Measurements from ENCODE around the gene PFN1.
A peak's percentile ranks its signal among the peaks of the same experiment; 100 is the strongest.

Gene PFN1

GRCh38 chr17:4899341-4900230, 48.7 kb downstream of the PFN1 start, which contains the start of gene C17orf107:
Gene C17orf107 (plus strand): TSS chr17:4899536. CDS start chr17:4899763, 227 bp downstream.
- TF ChIP-seq CTCF (IDR thresholded peaks at IDR 0.05; ENCODE audit: control insufficient read depth, extremely low read depth, insufficient read depth), result no peak
- no peak for DNase-seq (ENCODE audit: low read depth)
- H3K4me3 ChIP-seq (ENCODE audit: low read depth, low read length), result peak within 1 kb of the TSS; percentile 53

GRCh38 chr17:4898927-4899326, 49.4 kb downstream of the PFN1 start:
- peak overlapping the region; percentile 53 for H3K4me3 ChIP-seq (ENCODE audit: low read depth, low read length)

GRCh38 chr17:4898351-4898750, 50.0 kb downstream of the PFN1 start:
- H3K4me3 ChIP-seq (ENCODE audit: low read depth, low read length), result no peak overlapping the region
- no peak for TF ChIP-seq CTCF (IDR thresholded peaks at IDR 0.05; ENCODE audit: control insufficient read depth, extremely low read depth, insufficient read depth)
- DNase-seq (ENCODE audit: low read depth), result no peak

More at GRCh38 chr17:4898927-4899326, 49.4 kb downstream of the PFN1 start:
- DNase-seq (ENCODE audit: low read depth), result no peak
- TF ChIP-seq CTCF (IDR thresholded peaks at IDR 0.05; ENCODE audit: control insufficient read depth, extremely low read depth, insufficient read depth), result no peak

- no peak for TF ChIP-seq CTCF (IDR thresholded peaks at IDR 0.05; ENCODE audit: control insufficient read depth, extremely low read depth, insufficient read depth)
- no peak overlapping the region for H3K4me3 ChIP-seq (ENCODE audit: low read depth, low read length)
- no peak for DNase-seq (ENCODE audit: low read depth)
Observed at GRCh38 chr17:4897785-4898184, 50.5 kb downstream of the PFN1 start.

- no peak for TF ChIP-seq CTCF (IDR thresholded peaks at IDR 0.05; ENCODE audit: control insufficient read depth, extremely low read depth, insufficient read depth)
- no peak for DNase-seq (ENCODE audit: low read depth)
Observed at GRCh38 chr17:4897198-4897687, 51.1 kb downstream of the PFN1 start.

GRCh38 chr17:4896332-4897197, 51.8 kb downstream of the PFN1 start:
- no peak for TF ChIP-seq CTCF (IDR thresholded peaks at IDR 0.05; ENCODE audit: control insufficient read depth, extremely low read depth, insufficient read depth)
- DNase-seq (ENCODE audit: low read depth), result no peak
- no peak overlapping the region for H3K4me3 ChIP-seq (ENCODE audit: low read depth, low read length)

More at GRCh38 chr17:4897198-4897687, 51.1 kb downstream of the PFN1 start:
- H3K4me3 ChIP-seq (ENCODE audit: low read depth, low read length), result no peak overlapping the region

All from LNCaP clone FGC (cell line).